ENCODE measurements around the gene TPSAB1.

- no peak for TF ChIP-seq ARNTL (CRISPR knock-in tag; IDR thresholded peaks at IDR 0.05; ENCODE audit: borderline replicate concordance, low read depth)
- TF ChIP-seq RARB (CRISPR knock-in tag; IDR thresholded peaks at IDR 0.05), result no peak
- no peak for TF ChIP-seq CSDC2 (CRISPR knock-in tag; IDR thresholded peaks at IDR 0.05)
- TF ChIP-seq ZFP30 (CRISPR knock-in tag; IDR thresholded peaks at IDR 0.05), result no peak
- TF ChIP-seq TCF4 (CRISPR knock-in tag; IDR thresholded peaks at IDR 0.05; ENCODE audit: borderline replicate concordance), result no peak
- no peak for TF ChIP-seq OSR1 (CRISPR knock-in tag; IDR thresholded peaks at IDR 0.05)
- no peak for TF ChIP-seq PPARA (CRISPR knock-in tag; IDR thresholded peaks at IDR 0.05; ENCODE audit: borderline replicate concordance)
- no peak for TF ChIP-seq BACH2 (CRISPR knock-in tag; IDR thresholded peaks at IDR 0.05; ENCODE audit: borderline replicate concordance)
- TF ChIP-seq ZNF70 (CRISPR knock-in tag; IDR thresholded peaks at IDR 0.05), result no peak
- TF ChIP-seq ESRRG (CRISPR knock-in tag; IDR thresholded peaks at IDR 0.05), result no peak
- no peak for TF ChIP-seq ZFP3 (CRISPR knock-in tag; IDR thresholded peaks at IDR 0.05)
Observed at GRCh38 chr16:1258906-1259759, 18.6 kb downstream of the TPSAB1 start.

Measured in SK-N-SH treated with all-trans-retinoic acid at 6 μM for 48 hours (cell line).